Lower leg skin (tissue), 4 donors: ENCODE data around the gene GJB4. TPM values are rescaled to one million over a fixed set of nuclear protein-coding genes. Genes with fewer than 3 reads are reported as not detected.

Experiments
- DNase-seq, 2 donors: peaks; one replicate each; pipeline ENCODE4 v3.0.0-alpha.2; 2019; ENCODE audit warnings: low spot score in 2 of 2
- H3K4me3 ChIP-seq: fragments of 200-600 bp; sonication (generic); 2 replicates; pipeline ENCODE4 v1.5.1; 2017; ENCODE audit warnings: mild to moderate bottlenecking, low read depth; ENCODE audit not compliant: poor library complexity, severe bottlenecking
- POLR2A ChIP-seq, 2 donors: fragments of 450-650 bp; IDR thresholded peaks; one replicate each; pipeline ENCODE4 v1.6.1; 2016 to 2017; ENCODE audit warnings: antibody characterized with exemption in 2 of 2, mild to moderate bottlenecking in 1 of 2, moderate library complexity in 1 of 2
- WGBS, 2 donors: methylation state at CpG; one replicate each; pipeline ENCODE4 v1.1.5; 2018; 5-methylcytosine and 5-hydroxymethylcytosine counted together
- intact Hi-C: fragments of 100-400 bp; cut with DNase I; formaldehyde crosslinking; loops from one replicate; pipeline ENCODE4 v1.15.0; 2023; ENCODE audit warnings: low total_unique reads
- total RNA-seq, 4 donors: library from RNA; depleted of rRNA; stranded (reverse); fragments of >200 nt; gene quantifications; one replicate each; pipeline ENCODE4 v1.1.0, GENCODE V29; 2016
- TF ChIP-seq, protein P1 (sequence below), 3 donors: fragments of 450-650 bp; IDR thresholded peaks; one replicate each; pipeline ENCODE4 v1.5.1; 2016; ENCODE audit warnings: antibody characterized with exemption in 3 of 3, mild to moderate bottlenecking in 3 of 3, moderate library complexity in 2 of 3

Gene GJB4
- total RNA-seq, 4 donors from 2014 or later = 44.2 to 146 (median 55.8) TPM

DNA sequence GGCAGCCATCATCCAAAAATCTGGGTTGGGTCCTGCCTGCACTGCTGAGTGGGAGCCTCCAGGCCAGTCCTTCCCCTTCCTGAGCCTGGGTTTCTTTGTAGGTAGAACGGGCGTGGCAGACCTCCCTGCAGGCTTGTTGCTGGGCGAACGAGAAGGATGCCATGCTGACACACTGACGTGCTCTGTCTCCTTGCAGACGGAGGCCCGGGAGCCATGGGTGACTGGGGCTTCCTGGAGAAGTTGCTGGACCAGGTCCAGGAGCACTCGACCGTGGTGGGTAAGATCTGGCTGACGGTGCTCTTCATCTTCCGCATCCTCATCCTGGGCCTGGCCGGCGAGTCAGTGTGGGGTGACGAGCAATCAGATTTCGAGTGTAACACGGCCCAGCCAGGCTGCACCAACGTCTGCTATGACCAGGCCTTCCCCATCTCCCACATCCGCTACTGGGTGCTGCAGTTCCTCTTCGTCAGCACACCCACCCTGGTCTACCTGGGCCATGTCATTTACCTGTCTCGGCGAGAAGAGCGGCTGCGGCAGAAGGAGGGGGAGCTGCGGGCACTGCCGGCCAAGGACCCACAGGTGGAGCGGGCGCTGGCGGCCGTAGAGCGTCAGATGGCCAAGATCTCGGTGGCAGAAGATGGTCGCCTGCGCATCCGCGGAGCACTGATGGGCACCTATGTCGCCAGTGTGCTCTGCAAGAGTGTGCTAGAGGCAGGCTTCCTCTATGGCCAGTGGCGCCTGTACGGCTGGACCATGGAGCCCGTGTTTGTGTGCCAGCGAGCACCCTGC lies 34.7 kb downstream of the GJB4 start:
- TF ChIP-seq POLR2A (IDR thresholded peaks at IDR 0.05) = no peak
- TF ChIP-seq, protein P1, sequence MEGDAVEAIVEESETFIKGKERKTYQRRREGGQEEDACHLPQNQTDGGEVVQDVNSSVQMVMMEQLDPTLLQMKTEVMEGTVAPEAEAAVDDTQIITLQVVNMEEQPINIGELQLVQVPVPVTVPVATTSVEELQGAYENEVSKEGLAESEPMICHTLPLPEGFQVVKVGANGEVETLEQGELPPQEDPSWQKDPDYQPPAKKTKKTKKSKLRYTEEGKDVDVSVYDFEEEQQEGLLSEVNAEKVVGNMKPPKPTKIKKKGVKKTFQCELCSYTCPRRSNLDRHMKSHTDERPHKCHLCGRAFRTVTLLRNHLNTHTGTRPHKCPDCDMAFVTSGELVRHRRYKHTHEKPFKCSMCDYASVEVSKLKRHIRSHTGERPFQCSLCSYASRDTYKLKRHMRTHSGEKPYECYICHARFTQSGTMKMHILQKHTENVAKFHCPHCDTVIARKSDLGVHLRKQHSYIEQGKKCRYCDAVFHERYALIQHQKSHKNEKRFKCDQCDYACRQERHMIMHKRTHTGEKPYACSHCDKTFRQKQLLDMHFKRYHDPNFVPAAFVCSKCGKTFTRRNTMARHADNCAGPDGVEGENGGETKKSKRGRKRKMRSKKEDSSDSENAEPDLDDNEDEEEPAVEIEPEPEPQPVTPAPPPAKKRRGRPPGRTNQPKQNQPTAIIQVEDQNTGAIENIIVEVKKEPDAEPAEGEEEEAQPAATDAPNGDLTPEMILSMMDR (IDR thresholded peaks at IDR 0.05) = no peak
- WGBS, 2 donors = 80 to 90% methylated on average over 40 of the region's 40 CpGs
- intact Hi-C loops = no loop called here
- DNase-seq = peak in 1 of 2 donors; percentile 83
- no peak overlapping the region for H3K4me3 ChIP-seq

DNA sequence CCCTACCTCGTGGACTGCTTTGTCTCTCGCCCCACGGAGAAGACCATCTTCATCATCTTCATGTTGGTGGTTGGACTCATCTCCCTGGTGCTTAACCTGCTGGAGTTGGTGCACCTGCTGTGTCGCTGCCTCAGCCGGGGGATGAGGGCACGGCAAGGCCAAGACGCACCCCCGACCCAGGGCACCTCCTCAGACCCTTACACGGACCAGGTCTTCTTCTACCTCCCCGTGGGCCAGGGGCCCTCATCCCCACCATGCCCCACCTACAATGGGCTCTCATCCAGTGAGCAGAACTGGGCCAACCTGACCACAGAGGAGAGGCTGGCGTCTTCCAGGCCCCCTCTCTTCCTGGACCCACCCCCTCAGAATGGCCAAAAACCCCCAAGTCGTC lies 35.2 kb downstream of the GJB4 start:
- intact Hi-C loops = no loop called here
- WGBS, 2 donors = 85 to 93% methylated on average over 11 to 12 of the region's 12 CpGs
- TF ChIP-seq, protein P1 (IDR thresholded peaks at IDR 0.05) = no peak
- TF ChIP-seq POLR2A (IDR thresholded peaks at IDR 0.05) = no peak
- peak in 1 of 2 donors; percentile 76 for DNase-seq
- no peak overlapping the region for H3K4me3 ChIP-seq

DNA sequence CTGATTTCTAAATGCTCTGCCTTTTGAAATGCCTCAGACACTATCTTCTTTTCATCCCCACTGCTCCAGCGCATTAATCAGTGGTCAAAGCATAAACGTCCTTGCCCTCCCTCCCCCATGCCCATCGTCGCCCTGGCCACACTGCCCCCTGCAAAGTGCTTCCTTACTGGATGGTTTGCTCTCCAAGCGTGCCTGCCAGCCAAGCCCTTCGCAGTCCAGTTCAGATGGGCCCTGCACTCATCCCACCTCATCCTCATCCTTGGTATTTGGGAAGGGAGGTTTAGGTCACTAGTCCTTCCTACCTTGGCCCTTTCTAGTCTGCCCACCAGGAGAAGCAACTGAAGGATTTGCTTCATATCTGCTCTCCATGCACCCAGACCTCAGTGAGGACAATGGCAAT lies 36.4 kb downstream of the GJB4 start:
- intact Hi-C loops = no loop called here

DNA sequence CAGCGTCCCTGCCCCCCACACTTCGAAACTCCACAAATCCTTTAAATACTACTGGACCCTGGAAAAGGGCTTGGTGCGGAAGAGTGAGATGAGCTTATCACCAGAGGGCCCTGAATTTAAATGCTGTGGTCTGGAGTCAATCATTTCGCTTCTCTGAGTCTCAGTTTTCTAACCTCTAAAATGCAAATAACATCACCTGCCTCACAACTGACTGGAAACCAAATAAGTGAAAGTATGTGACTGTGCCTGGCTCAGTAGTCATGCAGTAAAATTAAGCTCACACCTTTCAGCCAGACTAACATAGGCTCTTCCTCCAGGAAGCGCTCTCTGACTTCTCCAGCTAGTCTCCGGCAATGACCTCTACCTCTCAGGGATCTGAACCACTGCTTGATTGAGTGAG lies 37.5 kb downstream of the GJB4 start:
- intact Hi-C loops = no loop called here
- WGBS, 2 donors = 80 to 92% methylated on average over 6 of the region's 6 CpGs
- TF ChIP-seq, protein P1 (IDR thresholded peaks at IDR 0.05) = no peak
- TF ChIP-seq POLR2A (IDR thresholded peaks at IDR 0.05) = no peak
- DNase-seq = no peak
- H3K4me3 ChIP-seq = no peak overlapping the region

More for the DNA sequence above, 36.4 kb downstream of the GJB4 start:
- 80 to 86% methylated on average over 6 of the region's 6 CpGs for WGBS, 2 donors
- TF ChIP-seq, protein P1 (IDR thresholded peaks at IDR 0.05) = no peak
- no peak for TF ChIP-seq POLR2A (IDR thresholded peaks at IDR 0.05)
- H3K4me3 ChIP-seq = no peak overlapping the region
- peak in 1 of 2 donors; percentile 59 for DNase-seq

DNA sequence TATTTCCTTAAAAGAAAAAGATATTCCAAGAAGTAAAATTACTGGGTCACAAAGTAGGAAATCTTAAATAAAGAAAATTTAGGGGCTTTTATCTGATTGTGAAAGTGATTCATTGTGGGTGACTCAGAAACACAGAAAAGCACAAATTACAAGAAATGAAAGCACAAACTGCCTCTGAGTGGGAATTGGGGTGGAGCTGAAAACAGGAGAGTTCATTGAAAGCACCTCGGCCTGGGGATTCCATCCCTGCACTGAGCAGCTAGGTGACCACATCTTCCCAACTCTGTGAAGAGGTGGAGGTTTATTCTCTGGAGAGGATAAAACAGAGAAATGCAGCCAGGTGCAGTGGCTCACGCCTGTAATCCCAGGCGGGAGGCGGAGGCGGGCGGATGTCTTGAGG lies 40.7 kb downstream of the GJB4 start:
- intact Hi-C loops = no loop called here
- no peak for DNase-seq
- TF ChIP-seq, protein P1 (IDR thresholded peaks at IDR 0.05) = no peak
- no peak for TF ChIP-seq POLR2A (IDR thresholded peaks at IDR 0.05)
- no peak overlapping the region for H3K4me3 ChIP-seq
- 71 to 91% methylated on average over 6 of the region's 6 CpGs for WGBS, 2 donors
